PC-3 (cell line): ENCODE results near the gene A4GALT. TPM values are rescaled to one million over a fixed set of nuclear protein-coding genes. Genes with fewer than 3 reads are reported as not detected.
A peak's percentile ranks its signal among the peaks of the same experiment; 100 is the strongest.

Experiments
- ATAC-seq: fragments of 200-7000 bp; cut with Tn5 transposase; 2 replicates; pipeline ENCODE4 v1.9.1; 2020; ENCODE audit warnings: mild to moderate bottlenecking, moderate library complexity
- BruUV-seq: library from RNA; stranded (reverse); fragments of 400-500 nt; replicated peaks from 2 replicates; lab custom pipeline; 2021; lab: Mats Ljungman, UMichigan
- CTCF ChIA-PET: fragments of 300-600 bp; sonication (Branson Sonifier 250); formaldehyde crosslinking; loops from one replicate; lab custom pipeline; 2022; ENCODE audit warnings: antibody characterized with exemption; lab: Charles Lee
- POLR2A ChIA-PET: fragments of 300-600 bp; sonication (Branson Sonifier 250); formaldehyde crosslinking; loops from one replicate; lab custom pipeline; 2022; ENCODE audit warnings: antibody characterized with exemption; ENCODE audit not compliant: unreplicated experiment; lab: Charles Lee
- DNase-seq: peaks from one replicate; pipeline ENCODE4 v3.0.0-alpha.2; 2015
- H2AFZ ChIP-seq: fragments of 300-600 bp; sonication (generic); 2 replicates; pipeline ENCODE4 v1.6.0; 2016; ENCODE audit warnings: antibody characterized with exemption, low read length
- H3F3A ChIP-seq: fragments of 300-600 bp; sonication (generic); one replicate; pipeline ENCODE4 v1.6.0; 2017; ENCODE audit warnings: antibody characterized with exemption, low read length, control low read depth, mild to moderate bottlenecking; ENCODE audit not compliant: unreplicated experiment
- H3K27ac ChIP-seq: fragments of 300-600 bp; sonication (generic); 2 replicates; pipeline ENCODE4 v1.5.1; 2016; ENCODE audit warnings: mild to moderate bottlenecking, low read length
- H3K27me3 ChIP-seq: fragments of 300-600 bp; sonication (generic); 2 replicates; pipeline ENCODE4 v1.6.1; 2016; ENCODE audit warnings: low read length, mixed read lengths
- H3K36me3 ChIP-seq: fragments of 300-600 bp; sonication (generic); 2 replicates; pipeline ENCODE4 v1.6.1; 2016; ENCODE audit warnings: low read depth, mixed run types, low read length, mixed read lengths
- H3K4me1 ChIP-seq: fragments of 300-600 bp; sonication (generic); 2 replicates; pipeline ENCODE4 v1.5.1; 2016; ENCODE audit warnings: low read length; ENCODE audit not compliant: insufficient read depth
- H3K4me2 ChIP-seq: fragments of 300-600 bp; sonication (generic); 2 replicates; pipeline ENCODE4 v1.6.0; 2016; ENCODE audit warnings: low read length
- H3K4me3 ChIP-seq: fragments of 300-600 bp; sonication (generic); 2 replicates; pipeline ENCODE4 v1.5.1; 2016; ENCODE audit warnings: mild to moderate bottlenecking, low read length, mixed read lengths
- H3K79me2 ChIP-seq: fragments of 300-600 bp; sonication (generic); 2 replicates; pipeline ENCODE4 v1.6.1; 2017; ENCODE audit warnings: low read length, mixed read lengths
- H3K9ac ChIP-seq: fragments of 300-600 bp; sonication (generic); 2 replicates; pipeline ENCODE4 v1.6.0; 2016; ENCODE audit warnings: mild to moderate bottlenecking, low read length
- H3K9me2 ChIP-seq: fragments of 300-600 bp; sonication (generic); replicated peaks from 2 replicates; pipeline ENCODE4 v1.6.1; 2016; ENCODE audit warnings: mixed run types, low read length, mixed read lengths
- H3K9me3 ChIP-seq: fragments of 300-600 bp; sonication (generic); 2 replicates; pipeline ENCODE4 v1.6.1; 2016; ENCODE audit warnings: low read length, mixed read lengths
- H4K20me1 ChIP-seq: fragments of 300-600 bp; sonication (generic); 2 replicates; pipeline ENCODE4 v1.6.1; 2016; ENCODE audit warnings: low read length, mixed read lengths
- CTCF ChIP-seq: fragments of 300-600 bp; sonication (generic); conservative IDR thresholded peaks from 2 replicates; pipeline ENCODE4 v1.5.1; 2017; ENCODE audit warnings: antibody characterized with exemption, low read depth, mild to moderate bottlenecking, low read length
- EZH2 ChIP-seq: fragments of 300-600 bp; sonication (generic); IDR thresholded peaks from one replicate; pipeline ENCODE4 v1.6.1; 2017; ENCODE audit warnings: antibody characterized with exemption, mild to moderate bottlenecking, low read length; ENCODE audit not compliant: unreplicated experiment
- EZH2phosphoT487 ChIP-seq: fragments of 300-600 bp; sonication (generic); IDR thresholded peaks from 2 replicates; pipeline ENCODE4 v1.6.1; 2018; ENCODE audit warnings: mild to moderate bottlenecking, antibody characterized with exemption, low read length, borderline replicate concordance
- intact Hi-C: fragments of 100-400 bp; cut with micrococcal nuclease; formaldehyde crosslinking; loops from 2 replicates; pipeline ENCODE4 v1.9.0; 2023
- total RNA-seq: library from RNA; depleted of rRNA; stranded (reverse); fragments of >200 nt; gene quantifications from 2 replicates; pipeline ENCODE4 v1.2.3, GENCODE V29; 2014

A4GALT gene
- total RNA-seq, 1 experiment from 2014 or later: 3.2 TPM

DNA sequence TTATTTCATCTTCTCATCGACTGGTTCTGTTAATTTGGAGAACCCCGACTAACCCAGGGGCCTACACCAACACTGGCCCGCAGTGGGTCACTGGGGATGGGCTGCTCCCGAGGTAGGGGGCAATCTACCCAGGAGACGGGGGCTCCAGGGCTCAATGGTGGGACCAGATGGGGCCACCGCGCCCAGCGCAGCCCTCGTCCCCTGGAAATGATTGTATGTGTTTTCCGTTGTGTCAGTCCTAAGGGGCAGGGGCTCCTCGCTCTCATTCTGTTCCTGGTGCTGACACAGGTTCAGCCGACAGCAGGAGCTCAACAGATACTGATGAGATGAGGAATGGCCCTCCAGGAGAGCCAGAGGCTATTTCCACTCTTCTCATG, 20.7 kb downstream of the A4GALT start:
- Histone ChIP-seq H3K4me1 (no peaks in the 10 kb centered on the region), H4K20me1 (no peaks in the 10 kb centered on the region), H3F3A (no peaks in the 10 kb centered on the region), H3K4me2 (no peak overlapping the region), H3K79me2 (no peaks in the 10 kb centered on the region), H2AFZ (no peak overlapping the region), H3K9me3 (no peaks in the 10 kb centered on the region), H3K9ac (no peak overlapping the region), H3K36me3 (no peaks in the 10 kb centered on the region), H3K4me3 (no peak overlapping the region), H3K9me2 (no peaks in the 10 kb centered on the region), H3K27me3 (no peaks in the 10 kb centered on the region), H3K27ac (no peak overlapping the region)
- TF ChIP-seq EZH2: no peak
- no peak for TF ChIP-seq CTCF
- no peak for TF ChIP-seq EZH2phosphoT487
- POLR2A ChIA-PET: no interaction called here
- no peak for DNase-seq
- CTCF ChIA-PET: no interaction called here
- ATAC-seq: no peak
- intact Hi-C loops: no loop called here
- BruUV-seq: no TSS peak

DNA sequence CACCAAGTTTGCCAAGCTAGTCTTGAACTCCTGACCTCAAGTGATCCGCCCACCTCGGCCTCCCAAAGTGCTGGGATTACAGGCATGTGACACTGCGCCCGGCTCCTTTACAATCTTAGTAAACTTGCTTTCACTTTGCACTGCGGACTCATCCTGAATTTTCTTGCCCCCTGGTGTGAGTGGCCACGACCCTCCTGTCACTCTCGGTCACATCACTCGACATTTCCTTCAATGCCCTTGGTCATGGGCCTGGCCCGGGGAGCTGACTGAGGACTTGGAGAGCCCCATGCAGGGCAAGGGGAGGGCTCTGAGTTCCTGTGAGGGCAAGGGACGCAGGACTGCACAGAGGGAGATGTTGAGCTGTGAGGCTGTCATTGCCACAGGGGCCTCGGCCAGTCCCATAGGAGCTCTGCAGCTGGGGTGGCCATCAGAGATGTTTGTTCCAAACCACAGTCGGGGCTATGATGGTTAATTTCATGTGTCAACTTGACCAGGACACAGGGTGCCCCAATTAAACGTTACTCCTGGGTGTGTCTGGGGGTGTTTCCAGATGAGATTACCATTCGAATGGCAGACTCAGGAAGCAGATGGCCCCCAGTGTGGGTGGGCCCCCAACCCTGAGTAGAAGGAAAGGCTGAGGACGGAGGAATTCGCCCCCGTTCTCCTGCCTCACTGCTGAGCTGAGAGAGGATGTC, 21.2 kb downstream of the A4GALT start:
- TF ChIP-seq EZH2phosphoT487 (no peak), CTCF (no peak), EZH2 (no peak)
- no peaks in the 10 kb centered on the region for H3F3A ChIP-seq
- DNase-seq (no peak), ATAC-seq (no peak)
- no peaks in the 10 kb centered on the region for H3K27me3 ChIP-seq
- H3K27ac ChIP-seq: no peak overlapping the region
- CTCF ChIA-PET: no interaction called here
- H3K36me3 ChIP-seq: no peaks in the 10 kb centered on the region
- no peak overlapping the region for H3K9ac ChIP-seq
- intact Hi-C loops: no loop called here
- H3K9me2 ChIP-seq: no peaks in the 10 kb centered on the region
- no TSS peak for BruUV-seq
- H3K9me3 ChIP-seq: no peaks in the 10 kb centered on the region
- no peaks in the 10 kb centered on the region for H4K20me1 ChIP-seq
- no peak overlapping the region for H3K4me2 ChIP-seq
- H3K79me2 ChIP-seq: no peaks in the 10 kb centered on the region
- H2AFZ ChIP-seq: no peak overlapping the region
- H3K4me1 ChIP-seq: no peaks in the 10 kb centered on the region
- POLR2A ChIA-PET: no interaction called here
- no peak overlapping the region for H3K4me3 ChIP-seq

DNA sequence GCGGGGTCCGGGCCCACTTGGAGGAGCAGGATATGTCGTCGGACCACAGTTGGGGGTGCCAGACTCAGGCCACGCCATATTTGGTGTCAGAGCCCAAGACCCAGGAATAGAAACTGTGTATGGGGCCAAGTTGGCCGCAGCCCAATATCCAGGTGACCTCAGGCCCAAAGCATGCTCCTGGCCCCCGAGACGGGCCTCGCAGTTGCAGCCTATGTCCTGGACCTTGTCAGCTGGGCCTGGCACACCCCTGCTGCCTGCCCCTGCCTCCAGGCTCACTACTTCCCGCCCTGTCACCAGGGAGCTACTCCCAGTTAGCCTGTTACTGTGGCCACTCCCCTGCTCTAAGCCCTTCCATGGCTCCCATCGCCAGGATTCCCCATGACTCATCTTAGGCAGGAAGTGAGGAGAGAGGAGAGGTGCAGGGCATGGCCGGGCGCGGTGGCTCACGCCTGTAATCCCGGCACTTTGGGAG, 23.1 kb downstream of the A4GALT start:
- intact Hi-C loops: no loop called here
- no peak overlapping the region for H3K9ac ChIP-seq
- H2AFZ ChIP-seq: no peak overlapping the region
- H3F3A ChIP-seq: no peaks in the 10 kb centered on the region
- H3K36me3 ChIP-seq: no peaks in the 10 kb centered on the region
- no peaks in the 10 kb centered on the region for H3K79me2 ChIP-seq
- BruUV-seq: no TSS peak
- no peaks in the 10 kb centered on the region for H3K9me3 ChIP-seq
- no peaks in the 10 kb centered on the region for H3K27me3 ChIP-seq
- H3K4me1 ChIP-seq: no peaks in the 10 kb centered on the region
- no peaks in the 10 kb centered on the region for H3K9me2 ChIP-seq
- H3K4me3 ChIP-seq: no peak overlapping the region
- TF ChIP-seq EZH2 (no peak), EZH2phosphoT487 (no peak), CTCF (no peak)
- ATAC-seq (peak; percentile 75), DNase-seq (peak; percentile 44)
- POLR2A ChIA-PET: no interaction called here
- no peak overlapping the region for H3K4me2 ChIP-seq
- CTCF ChIA-PET: interaction anchor here (0.7 kb wide), 1 partner anchor 29 kb away, joined by 3 read pairs; no protein-coding TSS in a partner anchor
- H4K20me1 ChIP-seq: no peaks in the 10 kb centered on the region
- no peak overlapping the region for H3K27ac ChIP-seq
